ENCODE measurements around the gene STPG3. TPM values are rescaled to one million over a fixed set of nuclear protein-coding genes. Genes with fewer than 3 reads are reported as not detected.
A peak's percentile ranks its signal among the peaks of the same experiment; 100 is the strongest.

The STPG3 gene
- total and polyA plus RNA-seq, 9 of the 15 experiments (the other 6 are each of a cell fraction or from before 2014, with no cell fraction given), result not detected

GRCh38 chr9:137241490-137242268, 9.4 kb upstream of the STPG3 start (continued):
- TF ChIP-seq RBM39 (optimal IDR thresholded peaks at IDR 0.05; ENCODE audit: low read depth, low read length), result peak; percentile 11
- TF ChIP-seq TBP (optimal IDR thresholded peaks at IDR 0.05; ENCODE audit: low read depth, low read length), result no peak
- no peak for TF ChIP-seq ZBTB5 (IDR thresholded peaks at IDR 0.05)
- no peak for TF ChIP-seq HNRNPUL1 (IDR thresholded peaks at IDR 0.05; ENCODE audit: low read length)
- TF ChIP-seq PRDM10 (IDR thresholded peaks at IDR 0.05; ENCODE audit: partially characterized antibody), result no peak
- no peak for TF ChIP-seq RREB1 (CRISPR knock-in tag; IDR thresholded peaks at IDR 0.05)
- TF ChIP-seq SIN3A (IDR thresholded peaks at IDR 0.05; ENCODE audit: borderline replicate concordance in 2 of 2, control insufficient read depth in 1 of 2, low read depth in 2 of 2, low read length in 2 of 2), result peak; percentile 43 to 75; a peak in 2 of 4 replicates
- no peak for TF ChIP-seq MCM2 (IDR thresholded peaks at IDR 0.05; ENCODE audit: low read depth)
- TF ChIP-seq AFF4 (CRISPR knock-in tag; IDR thresholded peaks at IDR 0.05), result peak; percentile 68; the same call in 1 of the 2 replicates
- no peak for TF ChIP-seq ZNF644 (tag; IDR thresholded peaks at IDR 0.05; ENCODE audit: low read depth)
